ENCODE data around the gene ZMYND15.

The ZMYND15 gene

DNA sequence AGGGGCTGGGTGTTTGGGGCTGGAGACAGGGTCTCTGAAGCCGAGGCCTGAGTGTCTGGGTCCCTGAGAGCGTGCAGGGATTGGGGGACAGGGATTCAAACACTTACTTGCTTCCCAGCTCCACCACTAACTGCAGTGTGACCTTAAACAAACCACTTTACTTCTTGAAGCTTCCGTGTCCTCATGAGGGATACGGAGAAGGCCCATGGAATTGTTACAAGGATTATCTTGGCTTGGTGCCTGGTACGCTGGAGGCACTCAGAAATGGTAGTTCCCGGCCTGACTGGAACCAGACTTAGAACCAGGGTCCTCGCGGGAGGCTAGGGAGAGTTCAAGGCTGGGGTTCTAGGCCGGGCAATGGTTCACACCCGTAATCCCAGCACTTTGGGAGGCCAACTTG lies 3.0 kb downstream of the ZMYND15 start:
- DNase-seq (ENCODE audit: extremely low read depth, low read depth) = no peak
- no peak overlapping the region for H3K4me3 ChIP-seq (replicated peaks; ENCODE audit: low read depth, low read length)
- TF ChIP-seq, protein P1, sequence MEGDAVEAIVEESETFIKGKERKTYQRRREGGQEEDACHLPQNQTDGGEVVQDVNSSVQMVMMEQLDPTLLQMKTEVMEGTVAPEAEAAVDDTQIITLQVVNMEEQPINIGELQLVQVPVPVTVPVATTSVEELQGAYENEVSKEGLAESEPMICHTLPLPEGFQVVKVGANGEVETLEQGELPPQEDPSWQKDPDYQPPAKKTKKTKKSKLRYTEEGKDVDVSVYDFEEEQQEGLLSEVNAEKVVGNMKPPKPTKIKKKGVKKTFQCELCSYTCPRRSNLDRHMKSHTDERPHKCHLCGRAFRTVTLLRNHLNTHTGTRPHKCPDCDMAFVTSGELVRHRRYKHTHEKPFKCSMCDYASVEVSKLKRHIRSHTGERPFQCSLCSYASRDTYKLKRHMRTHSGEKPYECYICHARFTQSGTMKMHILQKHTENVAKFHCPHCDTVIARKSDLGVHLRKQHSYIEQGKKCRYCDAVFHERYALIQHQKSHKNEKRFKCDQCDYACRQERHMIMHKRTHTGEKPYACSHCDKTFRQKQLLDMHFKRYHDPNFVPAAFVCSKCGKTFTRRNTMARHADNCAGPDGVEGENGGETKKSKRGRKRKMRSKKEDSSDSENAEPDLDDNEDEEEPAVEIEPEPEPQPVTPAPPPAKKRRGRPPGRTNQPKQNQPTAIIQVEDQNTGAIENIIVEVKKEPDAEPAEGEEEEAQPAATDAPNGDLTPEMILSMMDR (IDR thresholded peaks at IDR 0.05; ENCODE audit: low read depth, low read length, missing control alignments) = no peak

DNA sequence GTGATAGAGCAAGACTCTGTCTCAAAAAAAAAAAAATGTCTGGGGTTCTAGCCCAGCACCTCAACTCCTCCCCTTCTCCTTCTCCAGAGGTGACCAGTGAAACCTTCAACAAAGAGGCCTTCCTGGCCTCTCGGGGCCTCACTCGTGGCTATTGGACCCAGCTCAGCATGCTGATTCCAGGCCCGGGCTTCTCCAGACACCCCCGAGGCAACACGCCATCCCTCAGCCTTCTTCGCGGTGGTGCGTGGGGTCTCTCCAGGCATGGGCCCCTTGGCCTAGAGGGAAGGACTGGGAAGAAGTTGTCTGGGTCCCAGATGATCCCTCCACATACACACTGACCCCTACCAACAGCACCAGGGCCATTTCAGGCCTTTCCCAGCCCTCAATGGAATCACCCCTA lies 3.6 kb downstream of the ZMYND15 start:
- no peak for DNase-seq (ENCODE audit: extremely low read depth, low read depth)
- no peak overlapping the region for H3K4me3 ChIP-seq (replicated peaks; ENCODE audit: low read depth, low read length)
- TF ChIP-seq, protein P1 (IDR thresholded peaks at IDR 0.05; ENCODE audit: low read depth, low read length, missing control alignments) = no peak

DNA sequence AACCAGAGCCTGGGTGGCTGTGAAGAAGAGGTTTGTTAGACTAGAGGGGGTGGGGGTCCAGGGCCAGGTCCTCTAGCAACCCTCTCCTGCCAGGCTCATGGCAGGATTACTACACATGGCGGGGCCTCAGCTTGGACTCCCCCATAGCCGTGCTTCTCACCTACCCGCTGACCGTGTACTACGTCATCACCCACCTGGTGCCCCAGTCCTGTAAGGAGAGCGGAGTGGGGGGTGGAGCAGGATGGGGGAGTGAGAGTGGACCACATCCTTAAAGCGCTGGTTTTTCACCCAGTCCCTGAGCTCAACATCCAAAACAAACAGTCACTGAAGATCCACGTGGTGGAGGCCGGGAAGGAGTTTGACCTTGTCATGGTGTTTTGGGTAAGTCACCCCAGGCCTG lies 4.3 kb downstream of the ZMYND15 start:
- no peak for DNase-seq (ENCODE audit: extremely low read depth, low read depth)
- H3K4me3 ChIP-seq (replicated peaks; ENCODE audit: low read depth, low read length) = no peak overlapping the region
- TF ChIP-seq, protein P1 (IDR thresholded peaks at IDR 0.05; ENCODE audit: low read depth, low read length, missing control alignments) = no peak

DNA sequence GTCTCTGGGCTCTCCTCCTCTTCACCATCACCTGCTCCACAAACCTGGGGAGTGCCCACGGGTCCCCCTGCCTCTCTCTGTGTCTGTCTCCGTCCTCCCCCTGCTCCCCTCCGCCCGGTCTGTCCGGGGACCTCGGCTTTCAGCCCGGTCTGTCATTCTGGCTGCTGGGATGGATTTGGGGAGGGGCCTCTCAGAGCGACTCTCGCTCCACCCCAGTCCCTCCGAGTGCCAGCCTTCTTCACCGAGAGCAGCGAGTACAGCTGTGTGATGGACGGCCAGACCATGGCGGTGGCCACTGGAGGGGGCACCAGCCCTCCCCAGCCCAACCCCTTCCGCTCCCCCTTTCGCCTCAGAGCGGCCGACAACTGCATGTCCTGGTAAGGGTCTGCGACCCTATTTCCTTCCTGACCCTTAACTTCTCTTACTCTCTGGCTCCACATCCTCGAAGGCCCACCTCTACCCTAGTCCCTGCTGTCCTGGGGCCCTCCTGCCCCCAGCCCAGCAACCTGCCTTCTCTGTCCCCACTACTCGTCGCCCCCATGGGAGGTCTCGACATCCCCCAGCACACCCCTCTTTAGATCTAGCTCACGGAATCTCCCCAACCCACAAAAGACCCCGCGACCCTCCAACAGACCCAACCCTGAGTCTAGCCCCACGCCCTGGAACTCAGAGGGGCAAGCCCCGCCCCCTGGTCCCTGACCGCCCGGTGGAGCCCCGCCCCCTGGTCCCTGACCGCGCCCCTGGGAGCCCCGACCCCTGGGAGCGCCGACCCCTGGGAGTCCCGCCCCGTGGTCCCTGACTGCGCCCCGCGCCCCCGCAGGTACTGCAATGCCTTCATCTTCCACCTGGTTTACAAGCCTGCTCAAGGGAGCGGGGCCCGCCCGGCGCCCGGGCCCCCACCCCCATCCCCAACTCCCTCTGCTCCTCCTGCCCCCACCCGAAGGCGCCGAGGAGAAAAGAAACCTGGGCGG lies 5.7 kb downstream of the ZMYND15 start:
- DNase-seq (ENCODE audit: extremely low read depth, low read depth) = no peak
- TF ChIP-seq, protein P1 (IDR thresholded peaks at IDR 0.05; ENCODE audit: low read depth, low read length, missing control alignments) = peak; percentile 4
- H3K4me3 ChIP-seq (replicated peaks; ENCODE audit: low read depth, low read length) = no peak overlapping the region

DNA sequence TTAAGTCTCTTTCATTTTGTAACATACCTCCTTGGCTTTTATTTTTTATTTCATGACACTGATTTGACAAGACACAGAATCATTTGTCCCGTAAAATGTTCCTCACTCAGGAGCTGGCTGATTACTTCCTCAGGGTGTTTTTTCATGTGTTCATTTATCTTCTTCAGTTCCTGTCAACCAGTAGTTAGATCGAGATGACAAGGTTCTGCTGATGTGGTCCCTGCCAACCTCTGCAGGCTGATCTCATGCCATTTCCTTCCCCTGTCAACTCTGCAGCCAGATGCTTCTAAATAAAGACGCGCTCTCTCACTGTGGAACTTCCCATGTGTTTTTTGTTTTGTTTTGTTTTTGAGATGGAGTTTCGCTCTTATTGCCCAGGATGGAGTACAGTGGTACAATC lies 8.2 kb downstream of the ZMYND15 start:
- TF ChIP-seq, protein P1 (IDR thresholded peaks at IDR 0.05; ENCODE audit: low read depth, low read length, missing control alignments) = no peak
- H3K4me3 ChIP-seq (replicated peaks; ENCODE audit: low read depth, low read length) = no peak overlapping the region
- no peak for DNase-seq (ENCODE audit: extremely low read depth, low read depth)

DNA sequence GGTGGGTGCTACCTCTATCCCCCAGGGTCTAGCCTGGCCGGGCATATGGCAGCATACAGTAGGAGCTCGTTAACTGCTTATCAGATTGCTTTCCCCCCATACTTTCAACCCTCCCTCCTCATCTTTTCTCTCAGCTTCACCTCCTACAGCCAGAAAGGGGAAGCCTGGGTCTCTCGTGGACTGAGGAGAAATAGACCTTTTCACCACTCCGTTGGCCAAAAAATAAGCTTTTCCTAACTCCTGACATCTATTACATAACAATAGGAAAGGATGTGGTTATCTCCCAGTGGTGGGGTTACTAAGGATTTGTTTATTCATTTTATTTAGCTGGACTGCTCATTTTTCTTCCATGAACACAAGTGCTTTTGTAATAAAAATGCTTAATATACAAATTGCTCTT lies 9.1 kb downstream of the ZMYND15 start:
- H3K4me3 ChIP-seq (replicated peaks; ENCODE audit: low read depth, low read length) = no peak overlapping the region
- TF ChIP-seq, protein P1 (IDR thresholded peaks at IDR 0.05; ENCODE audit: low read depth, low read length, missing control alignments) = no peak
- no peak for DNase-seq (ENCODE audit: extremely low read depth, low read depth)

Measured in HFF-Myc (cell line).